CD4-positive, alpha-beta T cell (primary cell): ENCODE data around the gene GARS1. TPM values are rescaled to one million over a fixed set of nuclear protein-coding genes. Genes with fewer than 3 reads are reported as not detected.

Source experiments
- ATAC-seq: fragments of 200-7000 bp; cut with Tn5 transposase; one replicate; pipeline ENCODE4 v1.10.0; 2022; ENCODE audit warnings: mild to moderate bottlenecking; ENCODE audit not compliant: poor library complexity
- CTCF ChIA-PET: fragments of 350-600 bp; sonication (Branson Sonifier 250); formaldehyde crosslinking; loops from one replicate; lab custom pipeline; 2021; ENCODE audit warnings: antibody characterized with exemption, inconsistent platforms; lab: Charles Lee
- POLR2A ChIA-PET: fragments of 350-600 bp; sonication (Branson Sonifier 250); formaldehyde crosslinking; loops from one replicate; lab custom pipeline; 2021; ENCODE audit warnings: antibody characterized with exemption, inconsistent platforms; lab: Charles Lee
- DNase-seq, 14 experiments: peaks; one replicate each; pipeline ENCODE4 v3.0.0-alpha.2; 2013 to 2020; ENCODE audit warnings: mixed read lengths in 2 of 14
- H3K27ac ChIP-seq, 2 donors: one replicate each; pipeline versions ENCODE4 v1.5.1 to v1.7.0; 2013; ENCODE audit warnings: low read length in 2 of 2, low read depth in 1 of 2, mild to moderate bottlenecking in 1 of 2
- H3K27me3 ChIP-seq, 2 experiments: 1 replicate in 1 of 2; 2 replicates in 1 of 2; pipeline versions ENCODE4 v1.6.1 to v1.7.0; 2013; ENCODE audit warnings: low read length in 2 of 2, control low read depth in 1 of 2, mild to moderate bottlenecking in 1 of 2, moderate library complexity in 1 of 2; ENCODE audit not compliant: insufficient read depth in 2 of 2, control insufficient read depth in 1 of 2
- H3K36me3 ChIP-seq: one replicate; pipeline ENCODE4 v1.6.1; 2013; ENCODE audit warnings: low read length, control low read depth; ENCODE audit not compliant: insufficient read depth
- H3K4me1 ChIP-seq: one replicate; pipeline ENCODE4 v1.6.1; 2013; ENCODE audit warnings: low read length, control low read depth; ENCODE audit not compliant: insufficient read depth
- H3K4me3 ChIP-seq: one replicate; pipeline ENCODE4 v1.5.1; 2013; ENCODE audit warnings: mild to moderate bottlenecking, low read length, moderate library complexity
- H3K9me3 ChIP-seq, 2 experiments: 1 replicate in 1 of 2; 2 replicates in 1 of 2; pipeline versions ENCODE4 v1.6.1 to v1.7.0; 2013; ENCODE audit warnings: low read length in 2 of 2, mild to moderate bottlenecking in 2 of 2, control low read depth in 1 of 2, moderate library complexity in 1 of 2; ENCODE audit not compliant: control insufficient read depth in 1 of 2, insufficient read depth in 1 of 2
- H3K27ac Mint-ChIP-seq: one replicate; pipeline ENCODE4 v1.8.0; 2020; ENCODE audit warnings: mixed read lengths
- H3K27me3 Mint-ChIP-seq: one replicate; pipeline ENCODE4 v1.8.0; 2021; ENCODE audit warnings: mixed read lengths
- H3K36me3 Mint-ChIP-seq: one replicate; pipeline ENCODE4 v1.8.0; 2021; ENCODE audit warnings: low read depth, mixed read lengths
- H3K4me1 Mint-ChIP-seq: one replicate; pipeline ENCODE4 v1.8.0; 2021; ENCODE audit warnings: low read depth, mixed read lengths
- H3K4me3 Mint-ChIP-seq: one replicate; pipeline ENCODE4 v1.8.0; 2020; ENCODE audit warnings: mild to moderate bottlenecking, mixed read lengths
- H3K9me3 Mint-ChIP-seq: one replicate; pipeline ENCODE4 v1.8.0; 2020; ENCODE audit warnings: mixed read lengths
- CTCF ChIP-seq: fragments of 200-600 bp; IDR thresholded peaks from one replicate; pipeline ENCODE4 v1.8.0; 2022; ENCODE audit warnings: antibody characterized with exemption, mild to moderate bottlenecking
- intact Hi-C, 2 experiments: fragments of 100-400 bp; cut with DNase I in 1 of 2; cut with micrococcal nuclease in 1 of 2; formaldehyde crosslinking; loops; one replicate each; pipeline versions ENCODE4 v1.15.1 to v1.9.0; 2023 to 2025; cut with DNase I, micrococcal nuclease
- total RNA-seq, 174 experiments: library from RNA in 2 of 174; stranded (reverse) in 2 of 174; gene quantifications; one replicate each; pipeline ENCODE4 v1.2.3 and lab custom pipeline; 2021 to 2026

Gene GARS1
- total RNA-seq, 2 experiments from 2014 or later = 127 to 132 TPM

GRCh38 chr7:30652132-30652531 lies 57.5 kb downstream of the GARS1 start:
- Histone ChIP-seq H3K4me1 (no peaks in the 10 kb centered on the region), H3K27ac (no peak overlapping the region), H3K9me3 (no peaks in the 10 kb centered on the region), H3K4me3 (no peak overlapping the region), H3K36me3 (no peaks in the 10 kb centered on the region), H3K27me3 (no peaks in the 10 kb centered on the region)
- Mint-ChIP-seq H3K9me3 (no peaks in the 10 kb centered on the region), H3K27me3 (no peaks in the 10 kb centered on the region), H3K27ac (no peak overlapping the region), H3K4me1 (no peaks in the 10 kb centered on the region), H3K36me3 (no peaks in the 10 kb centered on the region), H3K4me3 (no peak overlapping the region)
- TF ChIP-seq CTCF = no peak
- no peak for DNase-seq
- intact Hi-C loops = no loop called here
- ATAC-seq = no peak
- ChIA-PET POLR2A (interaction anchor here (0.5 kb wide), 1 partner anchor 88 kb away, joined by 3 read pairs; no protein-coding TSS in a partner anchor), CTCF (no interaction called here)

- intact Hi-C loops = no loop called here
- no peak overlapping the region for H3K4me3 Mint-ChIP-seq
- no peak overlapping the region for H3K27ac ChIP-seq
- H3K27me3 Mint-ChIP-seq = no peaks in the 10 kb centered on the region
- no peaks in the 10 kb centered on the region for H3K9me3 ChIP-seq
- TF ChIP-seq CTCF = no peak
- no peak overlapping the region for H3K27ac Mint-ChIP-seq
- no peaks in the 10 kb centered on the region for H3K36me3 ChIP-seq
- ChIA-PET POLR2A (no interaction called here), CTCF (no interaction called here)
- H3K36me3 Mint-ChIP-seq = no peaks in the 10 kb centered on the region
- no peaks in the 10 kb centered on the region for H3K4me1 ChIP-seq
- H3K27me3 ChIP-seq = no peaks in the 10 kb centered on the region
- H3K4me3 ChIP-seq = no peak overlapping the region
- no peak for ATAC-seq
- H3K9me3 Mint-ChIP-seq = no peaks in the 10 kb centered on the region
- no peaks in the 10 kb centered on the region for H3K4me1 Mint-ChIP-seq
- peak in 1 of 14 experiments; percentile 20 for DNase-seq
Observed at GRCh38 chr7:30652698-30653641, 58.3 kb downstream of the GARS1 start.

- DNase-seq (peak in 1 of 14 experiments; percentile 19), ATAC-seq (no peak)
- Mint-ChIP-seq H3K27me3 (no peaks in the 10 kb centered on the region), H3K9me3 (no peaks in the 10 kb centered on the region), H3K36me3 (no peaks in the 10 kb centered on the region), H3K4me3 (no peak overlapping the region), H3K27ac (no peak overlapping the region), H3K4me1 (no peaks in the 10 kb centered on the region)
- intact Hi-C loops = no loop called here
- Histone ChIP-seq H3K27me3 (no peaks in the 10 kb centered on the region), H3K27ac (no peak overlapping the region), H3K4me3 (no peak overlapping the region), H3K4me1 (no peaks in the 10 kb centered on the region), H3K9me3 (no peaks in the 10 kb centered on the region), H3K36me3 (no peaks in the 10 kb centered on the region)
- ChIA-PET POLR2A (no interaction called here), CTCF (no interaction called here)
- TF ChIP-seq CTCF = no peak
Observed at GRCh38 chr7:30654296-30655090, 59.8 kb downstream of the GARS1 start.
